ENCODE results near the gene ABCC1.

Gene ABCC1

GRCh38 chr16:16116841-16117240 is 167.4 kb downstream of the ABCC1 start:
- DNase-seq = no peak

- no peak for DNase-seq
Observed at GRCh38 chr16:16118337-16118736, 168.9 kb downstream of the ABCC1 start.

GRCh38 chr16:16120044-16120381 is 170.6 kb downstream of the ABCC1 start:
- no peak for DNase-seq

GRCh38 chr16:16120382-16121184 is 171.2 kb downstream of the ABCC1 start:
- DNase-seq = no peak

GRCh38 chr16:16121185-16121727 is 171.8 kb downstream of the ABCC1 start:
- no peak for DNase-seq

- DNase-seq = no peak
Observed at GRCh38 chr16:16122264-16122663, 172.8 kb downstream of the ABCC1 start.

GRCh38 chr16:16124438-16124837 is 175.0 kb downstream of the ABCC1 start:
- DNase-seq = no peak

GRCh38 chr16:16124974-16125373 is 175.6 kb downstream of the ABCC1 start:
- DNase-seq = no peak

GRCh38 chr16:16126896-16127295 is 177.5 kb downstream of the ABCC1 start:
- no peak for DNase-seq

- DNase-seq = peak; percentile 52
Observed at GRCh38 chr16:16127469-16128116, 178.2 kb downstream of the ABCC1 start.

GRCh38 chr16:16131204-16131603 is 181.8 kb downstream of the ABCC1 start:
- DNase-seq = no peak

GRCh38 chr16:16131659-16132058 is 182.2 kb downstream of the ABCC1 start:
- no peak for DNase-seq

- DNase-seq = no peak
Observed at GRCh38 chr16:16133943-16134604, 184.7 kb downstream of the ABCC1 start.

- DNase-seq = no peak
Observed at GRCh38 chr16:16136588-16136987, 187.2 kb downstream of the ABCC1 start.

GRCh38 chr16:16137110-16137509 is 187.7 kb downstream of the ABCC1 start:
- no peak for DNase-seq

GRCh38 chr16:16138034-16138635 is 188.7 kb downstream of the ABCC1 start:
- no peak for DNase-seq

GRCh38 chr16:16139061-16139460 is 189.6 kb downstream of the ABCC1 start:
- no peak for DNase-seq

GRCh38 chr16:16139806-16140205 is 190.4 kb downstream of the ABCC1 start:
- DNase-seq = no peak

- DNase-seq = no peak
Observed at GRCh38 chr16:16140537-16140936, 191.1 kb downstream of the ABCC1 start.

- no peak for DNase-seq
Observed at GRCh38 chr16:16141141-16141540, 191.7 kb downstream of the ABCC1 start.

- DNase-seq = no peak
Observed at GRCh38 chr16:16141784-16142396, 192.5 kb downstream of the ABCC1 start.

- DNase-seq = no peak
Observed at GRCh38 chr16:16143038-16143763, 193.8 kb downstream of the ABCC1 start.

Measured in NCI-H1436 (cell line).